Activated CD8-positive, alpha-beta memory T cell treated with anti-CD3 and anti-CD28 coated beads for 4 hours (primary cell): ENCODE results near the gene POU2F3.
A peak's percentile ranks its signal among the peaks of the same experiment; 100 is the strongest.

Experiments used
- DNase-seq, 2 donors: peaks; one replicate each; pipeline ENCODE4 v3.0.0-alpha.2; 2020; ENCODE audit warnings: low read depth in 2 of 2

POU2F3 gene

GRCh38 chr11:120210626-120211521, 29.1 kb upstream of the POU2F3 start, which contains the start of gene OAF:
Gene OAF (plus strand): TSS chr11:120211032. CDS start chr11:120211280, 248 bp downstream.
- DNase-seq = peak; percentile 20 to 22

- no peak for DNase-seq
Observed at GRCh38 chr11:120211522-120212258, 28.2 kb upstream of the POU2F3 start.

GRCh38 chr11:120212259-120212878, 27.6 kb upstream of the POU2F3 start:
- no peak for DNase-seq

- no peak for DNase-seq
Observed at GRCh38 chr11:120212926-120213325, 27.0 kb upstream of the POU2F3 start.

GRCh38 chr11:120214581-120214980, 25.4 kb upstream of the POU2F3 start:
- no peak for DNase-seq

- no peak for DNase-seq
Observed at GRCh38 chr11:120215634-120216033, 24.3 kb upstream of the POU2F3 start.

GRCh38 chr11:120216426-120217102, 23.4 kb upstream of the POU2F3 start:
- no peak for DNase-seq

- no peak for DNase-seq
Observed at GRCh38 chr11:120217526-120217925, 22.4 kb upstream of the POU2F3 start.

- DNase-seq = no peak
Observed at GRCh38 chr11:120217941-120218694, 21.8 kb upstream of the POU2F3 start.

- DNase-seq = no peak
Observed at GRCh38 chr11:120218695-120219033, 21.3 kb upstream of the POU2F3 start.

GRCh38 chr11:120219232-120219937, 20.6 kb upstream of the POU2F3 start:
- DNase-seq = no peak

GRCh38 chr11:120219938-120220746, 19.8 kb upstream of the POU2F3 start:
- DNase-seq = no peak

- DNase-seq = no peak
Observed at GRCh38 chr11:120220747-120221037, 19.2 kb upstream of the POU2F3 start.

- DNase-seq = no peak
Observed at GRCh38 chr11:120221115-120221752, 18.7 kb upstream of the POU2F3 start.

GRCh38 chr11:120222916-120223315, 17.0 kb upstream of the POU2F3 start:
- no peak for DNase-seq

- DNase-seq = no peak
Observed at GRCh38 chr11:120223793-120224192, 16.1 kb upstream of the POU2F3 start.

GRCh38 chr11:120224361-120224760, 15.6 kb upstream of the POU2F3 start:
- DNase-seq = no peak

- no peak for DNase-seq
Observed at GRCh38 chr11:120224972-120225909, 14.7 kb upstream of the POU2F3 start.
